Mucosa of descending colon (tissue), 3 donors: ENCODE results near the gene LEKR1. TPM values are rescaled to one million over a fixed set of nuclear protein-coding genes. Genes with fewer than 3 reads are reported as not detected.
"Not testable (repeated sequence)": the region's sequence is repeated elsewhere in the genome, so short reads cannot be mapped to it uniquely, and the experiment has no call there.

Source experiments
- ATAC-seq: fragments of 200-7000 bp; cut with Tn5 transposase; one replicate; pipeline ENCODE4 v1.9.1; 2020; ENCODE audit warnings: mild to moderate bottlenecking, moderate library complexity
- DNase-seq, 3 donors: peaks; one replicate each; pipeline ENCODE4 v3.0.0-alpha.2; 2020
- H3K36me3 ChIP-seq: fragments of 200-600 bp; one replicate; pipeline ENCODE4 v1.8.0; 2021; ENCODE audit warnings: low read depth, mild to moderate bottlenecking
- H3K4me1 ChIP-seq: fragments of 200-600 bp; one replicate; pipeline ENCODE4 v1.8.0; 2021; ENCODE audit warnings: low read depth, mild to moderate bottlenecking
- H3K4me3 ChIP-seq: fragments of 200-600 bp; one replicate; pipeline ENCODE4 v1.8.0; 2021; ENCODE audit warnings: mild to moderate bottlenecking
- H3K9me3 ChIP-seq: fragments of 200-600 bp; one replicate; pipeline ENCODE4 v1.8.0; 2021; ENCODE audit warnings: mild to moderate bottlenecking
- intact Hi-C, 2 donors: fragments of 100-400 bp; cut with DNase I in 1 of 2; cut with micrococcal nuclease in 1 of 2; formaldehyde crosslinking; loops; one replicate each; pipeline versions ENCODE4 v1.11.0 to v1.11.1; 2022; cut with DNase I, micrococcal nuclease
- total RNA-seq, 3 donors: library from RNA; stranded (reverse); fragmentation: NEBNext Ultra II Directional in 2 of 3; extraction: Animal tissue kit (Norgen Biotek cat#: 25700) in 2 of 3; gene quantifications; one replicate each; pipeline versions ENCODE4 v1.2.1 to v1.2.4, GENCODE V29; 2021 to 2023
- TF ChIP-seq, protein P1 (sequence below): fragments of 200-600 bp; IDR thresholded peaks from one replicate; pipeline ENCODE4 v1.8.0; 2022; ENCODE audit warnings: antibody characterized with exemption, mild to moderate bottlenecking
- donor health status: DM: no; HTN: no; CAD: no; lungs with moderate emphysema.
- donor health status: DM: no; HTN: no; CAD: no.
- donor health status: DM: no; HTN: yes; CAD: no.

LEKR1 gene
- total RNA-seq, 3 donors from 2014 or later: 1.9 to 3.5 (median 1.9) TPM

DNA sequence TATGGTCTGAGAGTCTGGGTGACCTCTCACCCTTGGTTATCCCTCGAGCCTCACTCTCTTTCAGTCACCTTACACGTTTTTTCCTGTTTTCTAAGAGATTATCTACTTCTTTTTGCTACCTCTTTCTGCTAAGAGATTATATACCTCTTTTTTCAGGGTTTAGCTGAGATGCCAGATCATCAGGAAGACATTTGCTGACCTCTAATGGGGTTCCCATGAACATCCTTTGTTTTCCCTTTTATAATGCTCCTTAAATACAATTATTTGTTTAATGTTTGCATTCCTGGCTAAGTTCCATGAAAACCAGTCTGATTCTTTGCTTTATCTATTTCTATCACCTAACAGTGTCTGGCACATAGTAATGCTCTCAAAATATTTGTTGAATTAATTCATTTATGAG lies 39.6 kb downstream of the LEKR1 start:
- ATAC-seq (no peak), DNase-seq (no peak)
- Histone ChIP-seq H3K4me1 (no peaks in the 10 kb centered on the region), H3K9me3 (no peaks in the 10 kb centered on the region), H3K36me3 (no peaks in the 10 kb centered on the region), H3K4me3 (no peak overlapping the region)
- intact Hi-C loops: no loop called here
- TF ChIP-seq, protein P1, sequence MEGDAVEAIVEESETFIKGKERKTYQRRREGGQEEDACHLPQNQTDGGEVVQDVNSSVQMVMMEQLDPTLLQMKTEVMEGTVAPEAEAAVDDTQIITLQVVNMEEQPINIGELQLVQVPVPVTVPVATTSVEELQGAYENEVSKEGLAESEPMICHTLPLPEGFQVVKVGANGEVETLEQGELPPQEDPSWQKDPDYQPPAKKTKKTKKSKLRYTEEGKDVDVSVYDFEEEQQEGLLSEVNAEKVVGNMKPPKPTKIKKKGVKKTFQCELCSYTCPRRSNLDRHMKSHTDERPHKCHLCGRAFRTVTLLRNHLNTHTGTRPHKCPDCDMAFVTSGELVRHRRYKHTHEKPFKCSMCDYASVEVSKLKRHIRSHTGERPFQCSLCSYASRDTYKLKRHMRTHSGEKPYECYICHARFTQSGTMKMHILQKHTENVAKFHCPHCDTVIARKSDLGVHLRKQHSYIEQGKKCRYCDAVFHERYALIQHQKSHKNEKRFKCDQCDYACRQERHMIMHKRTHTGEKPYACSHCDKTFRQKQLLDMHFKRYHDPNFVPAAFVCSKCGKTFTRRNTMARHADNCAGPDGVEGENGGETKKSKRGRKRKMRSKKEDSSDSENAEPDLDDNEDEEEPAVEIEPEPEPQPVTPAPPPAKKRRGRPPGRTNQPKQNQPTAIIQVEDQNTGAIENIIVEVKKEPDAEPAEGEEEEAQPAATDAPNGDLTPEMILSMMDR: no peak

DNA sequence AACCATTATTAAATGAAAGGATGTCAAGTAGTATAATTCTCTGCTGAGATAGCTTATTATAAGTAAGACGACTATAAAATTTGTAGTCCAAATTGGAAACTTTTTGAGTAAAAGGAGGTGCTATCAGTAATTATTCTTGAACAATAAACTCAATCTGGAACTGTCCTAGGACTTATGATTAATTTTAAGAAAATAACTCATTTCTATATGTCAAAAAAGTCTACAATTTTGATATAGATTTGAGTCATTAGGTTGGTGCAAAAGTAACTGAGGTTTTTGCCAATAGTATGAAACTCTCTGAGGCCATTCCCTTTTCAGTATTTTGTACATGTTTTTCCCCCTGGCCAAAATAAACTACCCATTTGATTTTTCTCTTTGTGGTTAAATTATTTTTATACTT lies 41.0 kb downstream of the LEKR1 start:
- H3K36me3 ChIP-seq: no peaks in the 10 kb centered on the region
- no peak overlapping the region for H3K4me3 ChIP-seq
- peaks cover 6% of the 10 kb centered on the region for H3K9me3 ChIP-seq
- no peak for ATAC-seq
- TF ChIP-seq, protein P1: no peak
- intact Hi-C loops: no loop called here
- no peak for DNase-seq
- H3K4me1 ChIP-seq: no peaks in the 10 kb centered on the region

DNA sequence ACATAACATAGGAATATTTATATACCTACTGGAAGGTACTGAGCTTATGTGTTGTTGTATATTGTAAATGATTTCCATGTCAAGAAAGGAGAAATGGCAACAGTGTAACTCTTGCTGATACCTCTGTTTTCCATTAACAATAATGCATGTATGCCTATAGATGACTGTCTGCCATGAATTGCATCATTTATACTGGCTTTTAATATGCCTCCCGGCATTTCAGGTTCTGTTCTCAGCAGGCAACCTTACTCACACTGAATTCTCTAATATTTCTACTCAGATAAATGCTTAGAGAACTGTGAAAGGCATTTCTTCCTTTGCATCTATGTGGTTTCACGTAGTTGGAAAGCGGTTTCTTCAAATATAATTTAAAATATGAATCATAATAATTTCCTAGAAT lies 41.8 kb downstream of the LEKR1 start:
- ATAC-seq (no peak), DNase-seq (no peak)
- Histone ChIP-seq H3K4me3 (no peak overlapping the region), H3K9me3 (peaks cover 7% of the 10 kb centered on the region), H3K4me1 (no peaks in the 10 kb centered on the region), H3K36me3 (no peaks in the 10 kb centered on the region)
- intact Hi-C loops: no loop called here
- TF ChIP-seq, protein P1: no peak

DNA sequence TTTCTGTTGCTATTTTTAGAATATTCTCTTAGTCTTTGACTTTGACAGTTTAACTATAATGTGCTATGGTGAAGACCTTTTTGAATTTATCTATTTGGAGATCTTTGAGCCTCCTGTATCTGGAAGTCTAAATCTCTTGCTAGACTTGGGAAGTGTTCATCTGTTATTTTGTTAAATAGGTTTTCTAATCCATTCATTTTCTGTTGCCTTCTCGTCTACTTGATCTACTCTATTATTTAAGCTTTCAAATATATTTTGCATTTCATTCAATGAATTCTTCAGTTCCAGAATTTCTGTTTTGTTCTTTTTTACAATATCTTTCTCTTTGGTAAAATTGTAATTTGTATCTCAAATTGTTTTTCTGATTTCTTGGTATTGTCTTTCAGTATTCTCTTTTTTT lies 47.8 kb downstream of the LEKR1 start:
- H3K4me1 ChIP-seq: no peaks in the 10 kb centered on the region
- TF ChIP-seq, protein P1: no peak
- peaks cover 27% of the 10 kb centered on the region for H3K9me3 ChIP-seq
- DNase-seq (no peak), ATAC-seq (no peak)
- no peak overlapping the region for H3K4me3 ChIP-seq
- H3K36me3 ChIP-seq: no peaks in the 10 kb centered on the region
- intact Hi-C loops: no loop called here

DNA sequence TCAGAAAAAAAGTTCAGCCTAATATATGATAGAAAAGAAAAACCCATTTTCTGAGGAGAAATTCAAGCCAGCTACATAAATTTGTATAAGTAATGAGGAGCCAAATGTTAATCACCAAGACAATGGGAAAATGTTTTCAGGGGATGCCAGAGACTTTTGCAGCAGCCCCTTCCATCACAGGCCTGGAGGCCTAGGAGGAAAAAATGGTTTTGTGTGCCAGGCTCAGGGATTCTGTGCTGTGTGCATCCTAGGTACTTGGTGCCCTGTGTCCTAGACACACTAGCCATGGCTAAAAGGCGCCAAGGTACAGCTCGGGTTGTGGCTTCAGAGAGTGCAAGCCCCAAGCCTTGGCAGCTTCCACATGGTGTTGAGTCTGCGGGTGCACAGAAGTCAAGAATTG lies 53.3 kb downstream of the LEKR1 start:
- intact Hi-C loops: not testable (repeated sequence)

DNA sequence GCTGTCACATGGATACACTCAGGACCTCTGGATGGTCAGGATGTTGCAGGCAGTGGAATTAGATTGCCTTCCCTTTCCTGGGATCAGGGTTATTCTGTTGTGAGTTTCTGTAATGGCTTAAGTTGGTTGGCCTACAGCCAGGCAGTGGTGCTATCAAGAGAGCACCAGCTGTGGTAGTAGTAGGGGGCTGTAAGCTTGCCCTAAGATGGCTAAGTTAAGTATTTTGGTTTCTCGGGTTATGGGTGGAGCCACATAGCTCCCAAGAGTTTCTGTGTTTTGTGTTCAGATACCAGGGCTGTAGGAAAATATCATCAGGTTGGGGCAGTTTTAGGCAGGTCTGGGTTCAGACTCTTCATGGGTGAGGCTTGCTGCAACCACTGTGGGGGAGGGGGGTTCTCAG lies 59.6 kb downstream of the LEKR1 start:
- Histone ChIP-seq H3K36me3 (no peaks in the 10 kb centered on the region), H3K4me1 (no peaks in the 10 kb centered on the region), H3K9me3 (peaks cover 10% of the 10 kb centered on the region), H3K4me3 (no peak overlapping the region)
- DNase-seq (no peak), ATAC-seq (no peak)
- intact Hi-C loops: no loop called here
- TF ChIP-seq, protein P1: no peak

More for the DNA sequence above, 53.3 kb downstream of the LEKR1 start:
- ATAC-seq, DNase-seq, H3K36me3 ChIP-seq, H3K4me1 ChIP-seq, H3K4me3 ChIP-seq: not testable (repeated sequence)
- H3K9me3 ChIP-seq: peaks cover 27% of the 10 kb centered on the region
